ENCODE data around the gene RCAN1. TPM values are rescaled to one million over a fixed set of nuclear protein-coding genes. Genes with fewer than 3 reads are reported as not detected.

Gene RCAN1
- polyA plus RNA-seq, 2 of the 4 experiments (the other 2 are of a cell fraction), result 10.2 to 11.9 TPM

DNA sequence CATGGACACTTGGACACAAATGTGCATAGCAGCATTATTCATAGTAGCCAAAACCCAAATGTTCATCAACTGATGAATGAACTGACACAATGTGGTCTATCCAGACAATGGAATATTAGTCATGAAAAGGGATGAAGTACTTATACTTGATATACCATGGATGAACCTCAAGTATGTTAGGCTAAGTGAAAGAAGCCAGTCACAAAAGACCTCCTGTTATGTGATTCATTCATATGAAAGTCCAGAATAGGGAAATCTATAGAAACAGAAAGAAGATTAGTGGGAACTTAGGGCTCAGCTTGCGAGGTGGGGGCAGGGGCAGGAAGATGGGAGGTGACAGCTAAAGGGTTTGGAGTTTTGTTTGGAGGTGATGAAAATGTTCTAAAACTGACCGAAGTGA is 110.3 kb downstream of the RCAN1 start:
- no peak for ATAC-seq
- TF ChIP-seq BHLHE40 (IDR thresholded peaks at IDR 0.05; ENCODE audit: low read depth, low read length), result no peak
- no peak for TF ChIP-seq ELK1 (IDR thresholded peaks at IDR 0.05; ENCODE audit: low read depth, low read length)
- TF ChIP-seq E2F6 (IDR thresholded peaks at IDR 0.05; ENCODE audit: borderline replicate concordance, low read depth), result no peak
- TF ChIP-seq USF2 (IDR thresholded peaks at IDR 0.05), result no peak
- TF ChIP-seq, protein P1, sequence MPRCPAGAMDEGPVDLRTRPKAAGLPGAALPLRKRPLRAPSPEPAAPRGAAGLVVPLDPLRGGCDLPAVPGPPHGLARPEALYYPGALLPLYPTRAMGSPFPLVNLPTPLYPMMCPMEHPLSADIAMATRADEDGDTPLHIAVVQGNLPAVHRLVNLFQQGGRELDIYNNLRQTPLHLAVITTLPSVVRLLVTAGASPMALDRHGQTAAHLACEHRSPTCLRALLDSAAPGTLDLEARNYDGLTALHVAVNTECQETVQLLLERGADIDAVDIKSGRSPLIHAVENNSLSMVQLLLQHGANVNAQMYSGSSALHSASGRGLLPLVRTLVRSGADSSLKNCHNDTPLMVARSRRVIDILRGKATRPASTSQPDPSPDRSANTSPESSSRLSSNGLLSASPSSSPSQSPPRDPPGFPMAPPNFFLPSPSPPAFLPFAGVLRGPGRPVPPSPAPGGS (IDR thresholded peaks at IDR 0.05), result no peak
- TF ChIP-seq ZNF302 (CRISPR knock-in tag; IDR thresholded peaks at IDR 0.05), result no peak
- no peak for TF ChIP-seq CBX8 (IDR thresholded peaks at IDR 0.05)
- no peak for TF ChIP-seq HES2 (IDR thresholded peaks at IDR 0.05)
- TF ChIP-seq RAD21 (conservative IDR thresholded peaks at IDR 0.05 in 1 of 2, IDR thresholded peaks at IDR 0.05 in 1 of 2), result no peak
- WGBS (ENCODE audit: missing lambda C conversion rate), result 46% methylated on average over 2 of the region's 2 CpGs
- no peak for DNase-seq (ENCODE audit: low read depth in 1 of 2, low spot score in 1 of 2)
- Histone ChIP-seq H3K4me2 (no peak overlapping the region), H3K4me1 (no peaks in the 10 kb centered on the region), H3K9me3 (no peaks in the 10 kb centered on the region), H3K4me3 (no peak overlapping the region), H3K27ac (no peak overlapping the region)
- ChIA-PET CTCF (no interaction called here), POLR2A (no interaction called here)
- no peak for FAIRE-seq

DNA sequence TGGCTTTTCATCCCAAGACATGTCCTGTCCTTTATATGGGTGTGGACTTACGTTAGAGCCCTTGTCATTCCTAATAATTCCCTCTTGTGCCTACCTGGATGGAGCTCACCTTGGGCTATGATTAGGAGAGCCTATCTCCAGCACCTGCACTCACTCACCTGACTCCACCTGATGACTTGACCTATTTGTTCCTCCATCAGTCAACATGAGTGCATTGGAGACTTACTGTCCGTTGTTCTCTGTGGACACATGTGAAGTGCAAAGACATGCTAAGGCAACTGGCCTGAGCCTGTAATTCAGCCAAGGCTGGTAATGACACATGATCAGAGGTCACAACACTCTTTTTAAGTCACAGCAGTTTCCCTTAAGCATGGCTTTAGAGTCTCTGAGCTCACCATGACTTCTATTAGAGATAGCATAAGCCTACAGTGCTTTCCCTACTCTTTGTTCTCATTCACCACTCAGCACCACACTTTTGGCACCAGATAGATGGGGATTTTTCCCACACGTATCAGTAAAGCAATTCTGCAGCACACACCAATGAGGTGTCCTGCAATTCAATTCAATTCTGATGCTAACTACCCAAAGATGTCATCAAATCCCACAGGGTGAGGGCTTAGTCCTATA is 112.3 kb downstream of the RCAN1 start:
- Histone ChIP-seq H3K4me2 (no peak overlapping the region), H3K9me3 (no peaks in the 10 kb centered on the region), H3K27ac (no peak overlapping the region), H3K4me3 (no peak overlapping the region), H3K4me1 (no peaks in the 10 kb centered on the region)
- 32% methylated on average over 3 of the region's 3 CpGs for WGBS (ENCODE audit: missing lambda C conversion rate)
- CTCF ChIA-PET, result interaction anchor here (1.0 to 1.5 kb wide), 2 partner anchors 100 kb away, joined by 3 to 7 read pairs; no protein-coding TSS in a partner anchor
- ATAC-seq (no peak), FAIRE-seq (no peak), DNase-seq (ENCODE audit: low read depth in 1 of 2, low spot score in 1 of 2) (no peak)
- TF ChIP-seq USF2 (IDR thresholded peaks at IDR 0.05) (no peak), MYC (IDR thresholded peaks at IDR 0.05; ENCODE audit: borderline replicate concordance, low read length) (no peak), REST (IDR thresholded peaks at IDR 0.05) (no peak), FOSB (CRISPR knock-in tag; IDR thresholded peaks at IDR 0.05) (no peak), RCOR1 (IDR thresholded peaks at IDR 0.05; ENCODE audit: low read depth, low read length) (no peak), E2F6 (IDR thresholded peaks at IDR 0.05; ENCODE audit: borderline replicate concordance, low read depth) (no peak), BHLHE40 (IDR thresholded peaks at IDR 0.05; ENCODE audit: low read depth, low read length) (no peak), RNF2 (IDR thresholded peaks at IDR 0.05; ENCODE audit: borderline replicate concordance, low read depth) (no peak), CBX8 (IDR thresholded peaks at IDR 0.05) (no peak)
- TF ChIP-seq, protein P2, sequence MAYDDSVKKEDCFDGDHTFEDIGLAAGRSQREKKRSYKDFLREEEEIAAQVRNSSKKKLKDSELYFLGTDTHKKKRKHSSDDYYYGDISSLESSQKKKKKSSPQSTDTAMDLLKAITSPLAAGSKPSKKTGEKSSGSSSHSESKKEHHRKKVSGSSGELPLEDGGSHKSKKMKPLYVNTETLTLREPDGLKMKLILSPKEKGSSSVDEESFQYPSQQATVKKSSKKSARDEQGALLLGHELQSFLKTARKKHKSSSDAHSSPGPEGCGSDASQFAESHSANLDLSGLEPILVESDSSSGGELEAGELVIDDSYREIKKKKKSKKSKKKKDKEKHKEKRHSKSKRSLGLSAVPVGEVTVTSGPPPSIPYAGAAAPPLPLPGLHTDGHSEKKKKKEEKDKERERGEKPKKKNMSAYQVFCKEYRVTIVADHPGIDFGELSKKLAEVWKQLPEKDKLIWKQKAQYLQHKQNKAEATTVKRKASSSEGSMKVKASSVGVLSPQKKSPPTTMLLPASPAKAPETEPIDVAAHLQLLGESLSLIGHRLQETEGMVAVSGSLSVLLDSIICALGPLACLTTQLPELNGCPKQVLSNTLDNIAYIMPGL (CRISPR knock-in tag; IDR thresholded peaks at IDR 0.05; ENCODE audit: borderline replicate concordance), result no peak
- POLR2A ChIA-PET, result no interaction called here
